ENCODE results near the gene LIPC.

The LIPC gene

GRCh38 chr15:58517682-58518525 is 86.1 kb downstream of the LIPC start:
- DNase-seq (ENCODE audit: low read depth in 2 of 2): no peak

- DNase-seq (ENCODE audit: low read depth in 2 of 2): no peak
These were observed 86.8 kb downstream of the LIPC start for GRCh38 chr15:58518626-58519025.

GRCh38 chr15:58519516-58519915 is 87.7 kb downstream of the LIPC start:
- DNase-seq (ENCODE audit: low read depth in 2 of 2): no peak

GRCh38 chr15:58520464-58520863 is 88.7 kb downstream of the LIPC start:
- DNase-seq (ENCODE audit: low read depth in 2 of 2): no peak

GRCh38 chr15:58520936-58521292 is 89.1 kb downstream of the LIPC start:
- no peak for DNase-seq (ENCODE audit: low read depth in 2 of 2)

GRCh38 chr15:58521293-58521991 is 89.7 kb downstream of the LIPC start:
- DNase-seq (ENCODE audit: low read depth in 2 of 2): no peak

- no peak for DNase-seq (ENCODE audit: low read depth in 2 of 2)
These were observed 90.6 kb downstream of the LIPC start for GRCh38 chr15:58522391-58522790.

- DNase-seq (ENCODE audit: low read depth in 2 of 2): no peak
These were observed 91.1 kb downstream of the LIPC start for GRCh38 chr15:58522865-58523264.

- no peak for DNase-seq (ENCODE audit: low read depth in 2 of 2)
These were observed 91.8 kb downstream of the LIPC start for GRCh38 chr15:58523634-58524033.

GRCh38 chr15:58524247-58524646 is 92.5 kb downstream of the LIPC start:
- no peak for DNase-seq (ENCODE audit: low read depth in 2 of 2)

- DNase-seq (ENCODE audit: low read depth in 2 of 2): no peak
These were observed 94.2 kb downstream of the LIPC start for GRCh38 chr15:58525991-58526421.

GRCh38 chr15:58526647-58527192 is 94.9 kb downstream of the LIPC start:
- DNase-seq (ENCODE audit: low read depth in 2 of 2): no peak

GRCh38 chr15:58527573-58528187 is 95.9 kb downstream of the LIPC start:
- no peak for DNase-seq (ENCODE audit: low read depth in 2 of 2)

GRCh38 chr15:58528188-58528870 is 96.5 kb downstream of the LIPC start:
- no peak for DNase-seq (ENCODE audit: low read depth in 2 of 2)

GRCh38 chr15:58529041-58529440 is 97.2 kb downstream of the LIPC start:
- DNase-seq (ENCODE audit: low read depth in 2 of 2): no peak

GRCh38 chr15:58530056-58530590 is 98.3 kb downstream of the LIPC start:
- DNase-seq (ENCODE audit: low read depth in 2 of 2): no peak

GRCh38 chr15:58532126-58532525 is 100.3 kb downstream of the LIPC start:
- DNase-seq (ENCODE audit: low read depth in 2 of 2): no peak

- DNase-seq (ENCODE audit: low read depth in 2 of 2): no peak
These were observed 102.8 kb downstream of the LIPC start for GRCh38 chr15:58534556-58534955.

GRCh38 chr15:58535337-58535736 is 103.5 kb downstream of the LIPC start:
- DNase-seq (ENCODE audit: low read depth in 2 of 2): no peak

- DNase-seq (ENCODE audit: low read depth in 2 of 2): no peak
These were observed 104.1 kb downstream of the LIPC start for GRCh38 chr15:58535894-58536293.

GRCh38 chr15:58536414-58536813 is 104.6 kb downstream of the LIPC start:
- DNase-seq (ENCODE audit: low read depth in 2 of 2): no peak

GRCh38 chr15:58537033-58537432 is 105.2 kb downstream of the LIPC start:
- no peak for DNase-seq (ENCODE audit: low read depth in 2 of 2)
